Upper lobe of left lung (tissue), 6 donors: ENCODE measurements around the gene IFITM2. TPM values are rescaled to one million over a fixed set of nuclear protein-coding genes. Genes with fewer than 3 reads are reported as not detected.

Source experiments
- ATAC-seq, 2 donors: fragments of 200-7000 bp; cut with Tn5 transposase; one replicate each; pipeline ENCODE4 v1.9.1; 2022; ENCODE audit warnings: mild to moderate bottlenecking in 2 of 2, moderate library complexity in 2 of 2; ENCODE audit not compliant: low FRiP score in 2 of 2
- DNase-seq, 2 donors: peaks; one replicate each; pipeline ENCODE4 v3.0.0-alpha.2; 2019 to 2020
- H3K27ac ChIP-seq, 4 donors: fragments of 200-600 bp; sonication (generic); one replicate each; pipeline ENCODE4 v1.5.1; 2016 to 2019
- H3K27me3 ChIP-seq, 4 donors: fragments of 200-600 bp; sonication (generic); one replicate each; pipeline ENCODE4 v1.5.1; 2017 to 2019
- H3K36me3 ChIP-seq, 4 donors: fragments of 200-600 bp; sonication (generic); one replicate each; pipeline ENCODE4 v1.5.1; 2016 to 2019
- H3K4me1 ChIP-seq, 4 donors: fragments of 200-600 bp; sonication (generic); one replicate each; pipeline ENCODE4 v1.5.1; 2018 to 2019
- H3K4me3 ChIP-seq, 4 donors: fragments of 200-600 bp; sonication (generic); one replicate each; pipeline ENCODE4 v1.5.1; 2017 to 2019; ENCODE audit warnings: mild to moderate bottlenecking in 2 of 4, moderate library complexity in 1 of 4
- H3K9me3 ChIP-seq, 4 donors: fragments of 200-600 bp; sonication (generic); one replicate each; pipeline ENCODE4 v1.5.1; 2018 to 2019
- CTCF ChIP-seq, 6 experiments: fragments of 450-650 bp in 4 of 6; fragments of 200-600 bp in 2 of 6; sonication (generic) in 2 of 6; IDR thresholded peaks; one replicate each; pipeline ENCODE4 v1.5.1; 2016 to 2019; ENCODE audit warnings: antibody characterized with exemption in 6 of 6
- EP300 ChIP-seq, 4 donors: sonication (generic); formaldehyde crosslinking; IDR thresholded peaks; one replicate each; pipeline ENCODE4 v1.5.1; 2017; ENCODE audit warnings: antibody characterized with exemption in 4 of 4, control low read depth in 2 of 4
- POLR2A ChIP-seq, 4 donors: fragments of 450-650 bp; IDR thresholded peaks; one replicate each; pipeline ENCODE4 v1.5.1; 2016 to 2017; ENCODE audit warnings: antibody characterized with exemption in 4 of 4, mild to moderate bottlenecking in 2 of 4
- POLR2AphosphoS5 ChIP-seq, 2 donors: sonication (generic); formaldehyde crosslinking; IDR thresholded peaks; one replicate each; pipeline ENCODE4 v1.5.1; 2017; ENCODE audit warnings: antibody characterized with exemption in 2 of 2
- WGBS, 2 donors: methylation state at CpG; one replicate each; pipeline ENCODE4 v1.1.5; 2017 to 2018; 5-methylcytosine and 5-hydroxymethylcytosine counted together
- small RNA-seq, 4 donors: library from RNA; depleted of rRNA; stranded (forward); fragments of <200 nt; gene quantifications; one replicate each; pipeline ENCODE3, GENCODE V24; 2016
- total RNA-seq, 6 donors: library from RNA; depleted of rRNA in 4 of 6; stranded (reverse); fragments of >200 nt in 4 of 6; gene quantifications; one replicate each; pipeline versions ENCODE4 v1.1.0 to v1.2.1, GENCODE V29; 2016 to 2021
- donor health status: DM: no; HTN: no; CAD: no; lungs with moderate emphysema.
- donor health status: DM: no; HTN: yes; CAD: no; lungs with severe emphysema.

IFITM2 gene
- total RNA-seq, 6 donors from 2014 or later: 113 to 704 (median 271) TPM

- no peaks in the 10 kb centered on the region for H3K9me3 ChIP-seq
- TF ChIP-seq POLR2AphosphoS5 (IDR thresholded peaks at IDR 0.05) (peak; percentile 90), POLR2A (IDR thresholded peaks at IDR 0.05) (peak in 1 of 4 donors; percentile 78), EP300 (IDR thresholded peaks at IDR 0.05) (peak; percentile 87 to 97 (median 90)), CTCF (IDR thresholded peaks at IDR 0.05) (peak in 3 of 6 experiments; percentile 15 to 34 (median 21))
- DNase-seq (peak; percentile 91 to 97), ATAC-seq (peak; percentile 91 to 92)
- H3K36me3 ChIP-seq: no peaks in the 10 kb centered on the region
- H3K4me3 ChIP-seq: peak overlapping the region; percentile 24 to 52 (median 40)
- H3K4me1 ChIP-seq: peaks cover 26 to 33% (median 28%) of the 10 kb centered on the region in 4 donors
- peak overlapping the region; percentile 98 to 100 (median 98) for H3K27ac ChIP-seq
- 11 to 14% methylated on average over 5 to 51 of the region's 76 CpGs for WGBS, 2 donors
- H3K27me3 ChIP-seq: no peaks in the 10 kb centered on the region
Measured at GRCh38 chr11:355581-356458, 48.2 kb downstream of the IFITM2 start.

GRCh38 chr11:356610-357009 is 49.0 kb downstream of the IFITM2 start:
- Histone ChIP-seq H3K27me3 (no peaks in the 10 kb centered on the region), H3K36me3 (no peaks in the 10 kb centered on the region), H3K4me1 (peaks cover 26 to 33% (median 28%) of the 10 kb centered on the region in 4 donors), H3K4me3 (no peak overlapping the region), H3K27ac (no peak overlapping the region), H3K9me3 (peaks cover 0 to 5% (median 0%) of the 10 kb centered on the region in 4 donors)
- ATAC-seq (no peak), DNase-seq (no peak)
- TF ChIP-seq EP300 (IDR thresholded peaks at IDR 0.05) (no peak), CTCF (IDR thresholded peaks at IDR 0.05) (no peak), POLR2A (IDR thresholded peaks at IDR 0.05) (no peak), POLR2AphosphoS5 (IDR thresholded peaks at IDR 0.05) (no peak)
- WGBS, 2 donors: 71 to 79% methylated on average over 6 of the region's 6 CpGs

- Histone ChIP-seq H3K4me1 (peaks cover 26 to 33% (median 28%) of the 10 kb centered on the region in 4 donors), H3K36me3 (no peaks in the 10 kb centered on the region), H3K27ac (no peak overlapping the region), H3K9me3 (peaks cover 0 to 5% (median 0%) of the 10 kb centered on the region in 4 donors), H3K27me3 (no peaks in the 10 kb centered on the region), H3K4me3 (no peak overlapping the region)
- DNase-seq (no peak), ATAC-seq (no peak)
- 96 to 97% methylated on average over 4 of the region's 4 CpGs for WGBS, 2 donors
- TF ChIP-seq POLR2A (IDR thresholded peaks at IDR 0.05) (no peak), POLR2AphosphoS5 (IDR thresholded peaks at IDR 0.05) (no peak), EP300 (IDR thresholded peaks at IDR 0.05) (no peak), CTCF (IDR thresholded peaks at IDR 0.05) (no peak)
Measured at GRCh38 chr11:357582-357981, 50.0 kb downstream of the IFITM2 start.

- Histone ChIP-seq H3K9me3 (peaks cover 0 to 5% (median 0%) of the 10 kb centered on the region in 4 donors), H3K36me3 (no peaks in the 10 kb centered on the region), H3K4me3 (no peak overlapping the region), H3K27me3 (no peaks in the 10 kb centered on the region), H3K4me1 (peaks cover 21 to 26% (median 23%) of the 10 kb centered on the region in 4 donors), H3K27ac (no peak overlapping the region)
- TF ChIP-seq POLR2AphosphoS5 (IDR thresholded peaks at IDR 0.05): no peak
- TF ChIP-seq EP300 (IDR thresholded peaks at IDR 0.05): no peak
- TF ChIP-seq POLR2A (IDR thresholded peaks at IDR 0.05): no peak
- no peak for TF ChIP-seq CTCF (IDR thresholded peaks at IDR 0.05)
- WGBS, 2 donors: 63 to 66% methylated on average over 34 of the region's 34 CpGs
- DNase-seq (peak in 1 of 2 donors; percentile 64), ATAC-seq (no peak)
Measured at GRCh38 chr11:358129-358800, 50.6 kb downstream of the IFITM2 start.

Small RNA genes within 50 kb of the gene (small RNA-seq; reads per million reads assigned to genes)
- 0 reads per million in 4 donors for gene AC136475.6

Other genes with a start within 250 kb of the IFITM2 start
- not detected for gene SCGB1C1, start 114.7 kb upstream of the IFITM2 start, total RNA-seq
- gene BET1L, start 100.4 kb upstream of the IFITM2 start, total RNA-seq: 10 to 100 TPM; 24.3 to 70.1 (median 39.0) TPM
- gene RIC8A, start 100.1 kb upstream of the IFITM2 start, total RNA-seq: 100 to 1,000 TPM in 4 of 6 donors, 10 to 100 TPM in 2; 65.9 to 135 (median 105) TPM
- 10 to 100 TPM; 11.7 to 37.6 (median 24.0) TPM for gene SIRT3, start 71.5 kb upstream of the IFITM2 start, total RNA-seq
- gene PSMD13, start 70.8 kb upstream of the IFITM2 start, total RNA-seq: 100 to 1,000 TPM in 4 of 6 donors, 10 to 100 TPM in 2; 85.2 to 113 (median 106) TPM
- gene NLRP6, start 29.4 kb upstream of the IFITM2 start, total RNA-seq: 1 to 10 TPM; 1.3 to 7.3 (median 3.1) TPM
- 100 to 1,000 TPM in 2 of 6 donors, 10 to 100 TPM in 4; 34.1 to 535 (median 65.2) TPM for gene PGGHG, start 18.7 kb upstream of the IFITM2 start, total RNA-seq
- not detected for gene IFITM5, start 8.3 kb upstream of the IFITM2 start, total RNA-seq
- 100 to 1,000 TPM in 1 of 6 donors, 10 to 100 TPM in 5; 16.8 to 119 (median 74.5) TPM for gene IFITM1, start 6.2 kb downstream of the IFITM2 start, total RNA-seq
- 100 to 1,000 TPM; 132 to 860 (median 360) TPM for gene IFITM3, start 13.0 kb downstream of the IFITM2 start, total RNA-seq
- 1 to 10 TPM in 1 of 6 donors, under 1 TPM in 4, not detected in 1; 0.23 to 2.1 (median 0.54) TPM for gene B4GALNT4, start 61.7 kb downstream of the IFITM2 start, total RNA-seq
- 10 to 100 TPM; 33.4 to 86.3 (median 55.2) TPM for gene PKP3, start 86.4 kb downstream of the IFITM2 start, total RNA-seq
- 100 to 1,000 TPM in 3 of 6 donors, 10 to 100 TPM in 3; 54.7 to 116 (median 91.1) TPM for gene SIGIRR, start 107.2 kb downstream of the IFITM2 start, total RNA-seq
- 10 to 100 TPM; 11.7 to 62.9 (median 18.8) TPM for gene ANO9, start 134.2 kb downstream of the IFITM2 start, total RNA-seq
- 100 to 1,000 TPM in 1 of 6 donors, 10 to 100 TPM in 5; 29.6 to 188 (median 45.1) TPM for gene PTDSS2, start 142.5 kb downstream of the IFITM2 start, total RNA-seq
- gene RNH1, start 199.4 kb downstream of the IFITM2 start, total RNA-seq: 100 to 1,000 TPM; 236 to 374 (median 339) TPM
- 10 to 100 TPM; 45.5 to 85.0 (median 59.9) TPM for gene HRAS, start 227.8 kb downstream of the IFITM2 start, total RNA-seq
- 10 to 100 TPM in 1 of 6 donors, 1 to 10 TPM in 5; 3.5 to 11.5 (median 5.8) TPM for gene LRRC56, start 229.7 kb downstream of the IFITM2 start, total RNA-seq